Vagina (tissue), 2 donors: ENCODE measurements around the gene DMRTC2.

ENCODE experiments used
- POLR2A ChIP-seq, 2 donors: fragments of 450-650 bp; IDR thresholded peaks; one replicate each; pipeline ENCODE4 v1.6.1; 2017; ENCODE audit warnings: antibody characterized with exemption in 2 of 2, mild to moderate bottlenecking in 2 of 2, moderate library complexity in 2 of 2
- POLR2AphosphoS5 ChIP-seq, 2 donors: sonication (generic); formaldehyde crosslinking; IDR thresholded peaks; one replicate each; pipeline ENCODE4 v1.9.0; 2017; ENCODE audit warnings: antibody characterized with exemption in 2 of 2, mild to moderate bottlenecking in 2 of 2, low read depth in 1 of 2; ENCODE audit not compliant: insufficient read depth in 1 of 2
- TF ChIP-seq, protein P1 (sequence below), 3 experiments: fragments of 450-650 bp in 2 of 3; fragments of 200-600 bp in 1 of 3; sonication (generic) in 1 of 3; IDR thresholded peaks; one replicate each; pipeline ENCODE4 v1.5.1; 2017 to 2019; ENCODE audit warnings: antibody characterized with exemption in 3 of 3, mild to moderate bottlenecking in 2 of 3, moderate library complexity in 2 of 3

DNA sequence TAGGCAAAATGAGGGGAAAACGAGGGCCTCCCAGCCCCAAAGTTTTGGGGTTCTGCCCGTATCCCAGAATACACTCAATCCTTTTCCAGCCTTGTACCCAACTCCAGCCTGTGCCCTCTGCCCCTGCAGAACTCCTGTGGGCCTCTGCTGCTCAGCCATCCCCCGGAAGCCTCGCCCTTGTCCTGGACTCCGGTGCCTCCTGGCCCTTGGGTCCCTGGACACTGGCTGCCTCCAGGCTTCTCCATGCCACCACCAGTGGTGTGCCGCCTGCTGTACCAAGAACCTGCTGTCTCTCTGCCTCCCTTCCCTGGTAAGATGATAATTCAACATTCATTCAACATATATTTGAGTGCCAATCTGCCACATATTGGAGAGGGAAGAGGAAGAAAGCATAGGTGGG is 3.8 kb downstream of the DMRTC2 start:
- TF ChIP-seq, protein P1, sequence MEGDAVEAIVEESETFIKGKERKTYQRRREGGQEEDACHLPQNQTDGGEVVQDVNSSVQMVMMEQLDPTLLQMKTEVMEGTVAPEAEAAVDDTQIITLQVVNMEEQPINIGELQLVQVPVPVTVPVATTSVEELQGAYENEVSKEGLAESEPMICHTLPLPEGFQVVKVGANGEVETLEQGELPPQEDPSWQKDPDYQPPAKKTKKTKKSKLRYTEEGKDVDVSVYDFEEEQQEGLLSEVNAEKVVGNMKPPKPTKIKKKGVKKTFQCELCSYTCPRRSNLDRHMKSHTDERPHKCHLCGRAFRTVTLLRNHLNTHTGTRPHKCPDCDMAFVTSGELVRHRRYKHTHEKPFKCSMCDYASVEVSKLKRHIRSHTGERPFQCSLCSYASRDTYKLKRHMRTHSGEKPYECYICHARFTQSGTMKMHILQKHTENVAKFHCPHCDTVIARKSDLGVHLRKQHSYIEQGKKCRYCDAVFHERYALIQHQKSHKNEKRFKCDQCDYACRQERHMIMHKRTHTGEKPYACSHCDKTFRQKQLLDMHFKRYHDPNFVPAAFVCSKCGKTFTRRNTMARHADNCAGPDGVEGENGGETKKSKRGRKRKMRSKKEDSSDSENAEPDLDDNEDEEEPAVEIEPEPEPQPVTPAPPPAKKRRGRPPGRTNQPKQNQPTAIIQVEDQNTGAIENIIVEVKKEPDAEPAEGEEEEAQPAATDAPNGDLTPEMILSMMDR (IDR thresholded peaks at IDR 0.05) = no peak
- no peak for TF ChIP-seq POLR2AphosphoS5 (IDR thresholded peaks at IDR 0.05; ENCODE audit: insufficient read depth in 1 of 2, low read depth in 1 of 2)
- no peak for TF ChIP-seq POLR2A (IDR thresholded peaks at IDR 0.05)
